ENCODE measurements around the gene UPK1B. TPM values are rescaled to one million over a fixed set of nuclear protein-coding genes. Genes with fewer than 3 reads are reported as not detected.
"Not testable (repeated sequence)": the region's sequence is repeated elsewhere in the genome, so short reads cannot be mapped to it uniquely, and the experiment has no call there.

UPK1B gene
- polyA plus RNA-seq, 1 donor: not detected

DNA sequence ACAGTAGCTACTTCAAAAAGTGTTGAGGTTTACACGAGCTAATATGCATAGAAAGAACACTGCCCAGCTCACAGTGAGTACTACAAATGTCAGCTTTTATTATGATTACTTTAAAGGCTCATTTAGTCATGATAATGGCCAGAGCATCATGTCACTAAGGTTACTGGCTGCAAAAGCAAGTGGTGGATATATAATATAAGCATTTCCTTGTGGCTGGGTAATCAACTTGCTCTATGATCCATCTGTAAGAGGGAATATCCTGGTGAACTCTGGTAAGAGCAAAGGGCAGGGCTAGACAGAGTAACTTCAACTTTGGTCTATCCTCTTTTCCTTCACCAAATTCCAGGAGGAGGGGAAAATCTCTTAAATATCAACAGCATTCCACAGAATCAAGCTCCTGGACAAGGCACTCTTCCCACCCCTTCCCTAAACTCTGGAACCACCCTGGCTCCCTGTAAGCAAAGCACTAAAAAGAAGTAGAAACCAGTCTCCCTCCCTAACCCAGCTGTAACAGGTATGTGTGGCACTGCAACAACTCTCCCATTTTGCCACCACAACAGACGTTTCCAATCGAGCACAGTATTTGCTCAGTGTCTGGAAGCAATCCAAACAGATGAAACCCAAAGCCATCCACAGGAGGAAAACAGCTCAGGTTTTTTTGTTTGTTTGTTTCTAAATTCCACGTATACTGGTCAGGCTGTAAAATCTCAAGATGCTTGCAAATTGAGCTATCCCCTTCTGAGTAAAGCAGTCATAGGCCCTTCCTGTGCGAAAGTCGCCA lies 53.9 kb downstream of the UPK1B start:
- no peak for DNase-seq

- no peak for DNase-seq
These were observed 55.2 kb downstream of the UPK1B start for GRCh38 chr3:119228373-119229145.

DNA sequence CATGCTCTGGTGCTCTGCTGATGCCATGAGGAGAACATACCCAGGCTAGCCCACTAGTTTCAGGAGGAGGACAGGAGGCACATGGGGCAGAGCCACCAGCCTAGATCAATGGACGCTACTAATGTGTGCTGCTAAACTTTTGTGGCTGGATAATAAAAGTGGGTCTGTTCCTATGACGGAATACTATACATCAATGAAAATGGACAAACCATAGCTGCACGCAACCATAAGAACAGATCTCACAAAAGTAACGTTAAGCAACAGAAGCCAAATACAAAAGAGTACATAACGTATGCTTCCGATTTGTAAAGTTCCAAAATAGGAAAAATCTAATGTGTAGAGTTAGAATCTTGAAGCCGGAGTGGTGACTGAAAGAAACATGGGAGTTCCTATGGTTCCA lies 55.8 kb downstream of the UPK1B start:
- DNase-seq: no peak

DNA sequence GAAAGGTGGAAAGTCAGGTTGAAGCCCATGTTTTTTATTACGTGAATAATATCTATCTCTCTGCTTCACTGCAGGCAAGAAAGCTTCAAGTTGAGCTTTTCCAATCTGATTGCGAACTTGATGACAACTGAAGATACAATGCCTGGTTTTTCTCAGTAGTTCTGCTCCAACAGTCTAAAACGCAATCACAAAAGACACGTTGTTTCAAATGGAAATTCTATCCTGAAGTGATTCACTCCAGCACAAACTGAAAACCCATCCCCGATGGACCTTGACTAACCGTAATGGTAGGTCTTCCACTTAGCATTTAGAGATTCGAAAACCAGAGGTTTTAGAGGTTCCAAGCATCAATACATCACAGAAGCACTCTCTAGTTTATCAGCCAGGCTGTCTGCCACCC lies 56.7 kb downstream of the UPK1B start:
- DNase-seq: no peak

- DNase-seq: no peak
These were observed 57.3 kb downstream of the UPK1B start for GRCh38 chr3:119230745-119231144.

DNA sequence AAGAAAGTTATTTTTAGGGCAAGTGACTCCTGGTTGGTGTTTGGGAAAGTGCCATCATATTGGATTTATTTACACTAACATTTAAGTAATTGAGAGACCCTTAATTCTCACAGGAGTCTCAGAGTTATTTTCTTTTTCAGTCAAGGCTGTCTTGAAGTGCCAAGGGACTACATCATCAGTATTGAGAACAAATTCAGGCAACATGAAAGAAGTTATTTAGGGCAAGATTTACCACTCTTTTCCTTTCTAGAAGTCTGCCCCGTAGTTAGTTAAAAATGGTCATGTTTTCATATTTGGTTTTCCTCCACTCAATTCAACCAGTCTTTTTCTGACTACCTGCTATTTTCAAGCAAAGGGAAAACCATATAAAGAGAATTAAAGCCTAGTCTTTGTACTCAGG lies 61.2 kb downstream of the UPK1B start:
- DNase-seq: no peak

DNA sequence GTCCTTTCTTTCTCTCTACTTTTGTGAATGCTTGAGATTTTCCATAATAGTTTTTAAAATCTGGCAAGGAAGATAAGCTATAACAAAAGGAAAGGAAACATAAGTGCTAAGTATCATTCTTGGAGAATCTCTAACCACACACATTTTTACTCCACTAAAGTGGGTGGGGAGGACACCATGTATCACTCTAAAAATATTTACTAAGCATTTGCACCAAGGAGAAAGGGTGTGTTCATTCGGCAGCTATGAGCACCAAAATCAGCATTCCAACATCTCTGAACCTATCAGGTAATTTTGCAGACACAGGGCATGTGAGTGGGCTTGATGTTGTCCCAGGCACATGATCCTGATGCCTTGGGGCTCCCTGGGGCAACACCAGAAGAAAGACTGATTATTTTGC lies 61.8 kb downstream of the UPK1B start:
- DNase-seq: no peak

- no peak for DNase-seq
These were observed 63.4 kb downstream of the UPK1B start for GRCh38 chr3:119236756-119237155.

GRCh38 chr3:119237299-119237698 lies 63.9 kb downstream of the UPK1B start:
- DNase-seq: no peak

- no peak for DNase-seq
These were observed 65.0 kb downstream of the UPK1B start for GRCh38 chr3:119238363-119238762.

DNA sequence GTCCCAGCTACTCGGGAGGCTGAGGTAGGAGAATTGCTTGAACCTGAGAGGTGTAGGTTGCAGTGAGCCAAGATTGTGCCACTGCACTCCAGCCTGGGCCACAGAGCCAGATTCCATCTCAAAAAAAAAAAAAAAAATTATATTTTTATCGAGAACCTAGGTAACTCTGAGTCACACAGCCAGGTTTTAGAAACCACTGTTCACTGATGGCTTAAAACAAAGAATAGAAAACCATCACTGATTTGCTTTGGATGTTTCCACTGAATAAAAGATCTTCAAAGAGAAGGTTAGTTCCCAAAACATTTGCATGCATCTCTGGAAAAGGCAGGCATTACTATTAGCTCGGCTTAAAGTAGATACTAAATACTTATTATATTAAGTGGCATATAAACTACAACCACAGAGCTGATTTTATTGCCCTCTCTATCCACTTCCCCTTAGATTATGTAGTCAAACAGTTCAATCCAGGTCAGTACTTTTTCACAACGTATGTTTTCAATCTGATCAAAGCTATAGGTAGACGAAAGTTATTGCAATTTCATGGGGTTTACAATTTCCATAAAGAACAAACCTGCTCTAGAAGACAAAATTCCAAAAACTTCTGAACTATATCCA lies 65.9 kb downstream of the UPK1B start:
- no peak for DNase-seq

- DNase-seq: no peak
These were observed 66.7 kb downstream of the UPK1B start for GRCh38 chr3:119240101-119240590.

DNA sequence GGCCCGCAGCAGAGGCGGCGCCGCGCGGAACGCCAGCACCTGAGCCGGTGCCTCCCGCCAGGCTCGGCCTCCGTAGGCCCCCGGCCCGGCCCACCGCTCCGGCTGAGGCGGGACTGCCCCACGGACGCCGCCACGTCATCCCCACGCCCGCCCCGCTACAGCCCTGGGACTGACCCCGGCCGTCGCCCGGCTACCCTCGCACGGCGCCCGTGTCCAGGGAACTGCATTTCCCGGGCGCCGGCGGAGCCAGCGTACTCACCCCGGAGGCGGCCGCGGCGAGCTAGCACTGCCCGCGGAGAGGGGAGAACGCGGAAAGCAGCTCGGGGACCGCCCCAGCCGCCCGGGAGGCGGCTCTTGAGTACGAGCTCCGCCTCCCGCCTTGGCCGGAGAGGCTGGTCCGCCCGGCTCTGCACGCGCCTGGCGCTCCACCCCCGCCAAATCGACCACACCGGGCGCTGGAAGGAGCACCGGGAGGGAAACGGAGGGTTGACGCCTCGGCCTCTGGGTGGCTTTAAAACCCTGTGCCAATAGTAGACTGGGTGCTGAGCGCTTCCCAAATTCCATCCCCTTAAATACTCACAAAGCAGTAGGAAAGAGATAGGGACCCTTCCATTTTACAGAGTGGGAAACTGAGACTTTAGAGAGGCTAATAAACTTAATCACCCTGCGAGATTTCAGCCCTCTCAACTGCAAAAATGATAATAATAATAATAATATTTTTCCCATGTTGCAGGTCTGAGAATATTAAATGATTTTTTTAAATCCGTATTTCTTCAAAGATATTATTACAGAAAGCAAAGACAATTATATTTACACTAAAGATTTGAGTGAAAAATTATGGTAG lies 67.4 kb downstream of the UPK1B start, which contains the start of gene B4GALT4:
B4GALT4 (minus strand) TSS at position 288 of the 844 bp plus-strand sequence. CDS start 10,779 bp downstream, outside the sequence.
- peak; percentile 93 for DNase-seq

DNA sequence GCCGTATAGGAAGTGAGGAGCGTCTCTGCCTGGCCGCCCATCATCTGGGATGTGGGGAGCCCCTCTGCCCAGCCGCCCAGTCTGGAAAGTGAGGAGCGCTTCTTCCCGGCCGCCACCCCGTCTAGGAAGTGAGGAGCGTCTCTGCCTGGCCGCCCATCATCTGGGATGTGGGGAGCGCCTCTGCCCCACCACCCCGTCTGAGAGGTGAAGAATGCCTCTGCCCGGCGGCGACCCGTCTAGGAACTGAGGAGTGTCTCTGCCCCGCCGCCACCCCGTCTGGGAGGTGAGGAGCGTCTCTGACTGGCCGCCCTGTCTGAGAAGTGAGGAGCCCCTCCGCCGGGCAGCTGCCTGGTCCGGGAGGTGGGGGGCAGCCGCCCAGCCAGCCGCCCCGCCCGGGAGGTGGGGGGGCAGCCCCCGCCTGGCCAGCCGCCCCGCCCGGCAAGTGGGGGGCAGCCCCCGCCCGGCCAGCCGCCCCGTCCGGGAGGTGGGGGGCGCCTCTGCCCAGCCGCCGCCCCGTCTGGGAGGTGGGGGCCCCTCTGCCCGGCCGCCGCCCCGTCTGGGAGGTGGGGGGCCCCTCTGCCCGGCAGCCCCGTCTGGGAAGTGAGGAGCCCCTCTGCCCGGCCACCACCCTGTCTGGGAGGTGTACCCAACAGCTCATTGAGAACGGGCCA lies 69.1 kb downstream of the UPK1B start:
- not testable (repeated sequence) for DNase-seq

- DNase-seq: not testable (repeated sequence)
These were observed 69.7 kb downstream of the UPK1B start for GRCh38 chr3:119243058-119243529.

DNA sequence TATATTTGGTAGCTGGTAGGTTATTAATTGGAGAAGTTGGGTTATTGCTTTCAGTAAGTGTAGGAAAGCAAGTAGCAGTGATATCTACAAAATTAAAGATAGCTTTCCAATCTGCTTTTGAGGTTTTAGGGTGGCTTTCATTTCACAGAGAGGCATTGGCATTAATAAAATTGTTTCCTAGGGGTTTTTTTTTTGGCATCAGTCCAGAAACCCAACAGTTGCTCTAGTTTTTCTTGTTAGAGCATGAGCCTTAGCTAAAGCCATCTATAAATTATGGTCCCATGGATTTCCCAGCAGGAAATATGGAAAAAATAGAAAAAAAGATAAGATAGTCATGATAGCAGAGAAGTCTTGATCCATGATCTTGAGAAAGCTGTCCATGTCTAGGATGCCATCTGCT lies 70.3 kb downstream of the UPK1B start:
- DNase-seq: no peak

GRCh38 chr3:119245778-119246177 lies 72.4 kb downstream of the UPK1B start:
- no peak for DNase-seq

Data from hindlimb muscle (tissue), 1 donor.